Endometrium (tissue), 2 donors: ENCODE results near the gene UBXN2A.

ENCODE experiments used
- FAIRE-seq: peaks from 2 replicates; lab custom pipeline; 2012; peaks lifted over from hg19 to GRCh38; lab: Jason Lieb, UNC
- donor health status: control.
- donor health status: control.

Gene UBXN2A

GRCh38 chr2:24045511-24046508 lies 105.5 kb downstream of the UBXN2A start:
- FAIRE-seq, result no peak

- no peak for FAIRE-seq
These were observed 106.3 kb downstream of the UBXN2A start for GRCh38 chr2:24046599-24046929.

DNA sequence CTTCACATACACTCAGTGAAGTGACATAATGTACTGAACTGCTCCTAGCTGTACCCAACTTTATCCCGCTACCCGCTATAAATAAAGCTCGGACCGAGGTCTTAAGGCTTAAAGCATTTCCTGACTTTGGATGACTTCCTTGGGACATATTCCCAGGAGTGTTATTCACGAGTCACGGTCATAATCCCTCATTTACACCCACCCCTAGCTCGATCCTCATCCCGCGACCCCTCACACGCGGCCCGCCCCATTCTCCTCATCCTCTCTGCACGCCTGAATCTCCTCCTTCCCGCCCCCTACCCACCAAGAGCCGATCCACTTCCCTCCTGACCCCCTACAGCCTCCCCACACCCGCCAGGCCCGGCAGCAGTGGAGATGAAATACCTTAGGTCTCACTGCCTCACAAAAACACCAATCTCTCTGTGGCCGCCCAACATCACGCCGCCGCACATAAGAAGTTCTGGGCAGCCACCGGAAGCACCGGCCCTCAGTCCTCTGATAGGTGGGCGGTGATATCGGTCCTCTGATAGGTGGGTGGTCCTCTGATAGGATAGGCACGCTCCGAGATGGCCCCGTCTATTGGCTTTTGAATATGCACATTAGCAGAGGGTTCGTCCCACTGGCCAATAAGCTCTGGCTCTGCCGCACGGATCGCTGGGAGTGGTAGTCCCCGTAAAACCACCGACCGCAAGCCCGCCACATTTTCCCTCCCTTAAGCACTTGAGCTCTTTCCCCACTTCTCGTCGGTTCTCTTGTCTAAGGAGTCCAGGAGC lies 106.9 kb downstream of the UBXN2A start, which contains the start of gene WDCP:
Gene WDCP, minus strand, starts transcription at position 462 of the 773 bp plus-strand sequence. CDS start 7,897 bp downstream, outside the sequence.
- peak; percentile 93 for FAIRE-seq

DNA sequence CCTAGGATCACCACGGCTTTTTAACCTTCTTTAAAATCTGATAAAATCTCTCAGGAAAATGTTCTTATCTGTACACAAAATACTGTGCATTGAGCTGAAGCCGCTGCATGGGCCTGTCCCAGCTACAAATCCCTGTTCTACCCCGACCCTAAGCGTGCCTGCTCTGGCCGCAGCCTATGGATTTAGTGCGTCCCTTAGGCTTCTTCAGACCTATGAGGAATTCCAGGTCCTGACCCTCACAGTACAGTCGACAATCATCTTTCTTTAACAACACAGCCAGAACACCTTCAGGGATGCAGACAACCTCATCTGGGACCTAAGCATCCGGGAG lies 107.4 kb downstream of the UBXN2A start:
- no peak for FAIRE-seq

DNA sequence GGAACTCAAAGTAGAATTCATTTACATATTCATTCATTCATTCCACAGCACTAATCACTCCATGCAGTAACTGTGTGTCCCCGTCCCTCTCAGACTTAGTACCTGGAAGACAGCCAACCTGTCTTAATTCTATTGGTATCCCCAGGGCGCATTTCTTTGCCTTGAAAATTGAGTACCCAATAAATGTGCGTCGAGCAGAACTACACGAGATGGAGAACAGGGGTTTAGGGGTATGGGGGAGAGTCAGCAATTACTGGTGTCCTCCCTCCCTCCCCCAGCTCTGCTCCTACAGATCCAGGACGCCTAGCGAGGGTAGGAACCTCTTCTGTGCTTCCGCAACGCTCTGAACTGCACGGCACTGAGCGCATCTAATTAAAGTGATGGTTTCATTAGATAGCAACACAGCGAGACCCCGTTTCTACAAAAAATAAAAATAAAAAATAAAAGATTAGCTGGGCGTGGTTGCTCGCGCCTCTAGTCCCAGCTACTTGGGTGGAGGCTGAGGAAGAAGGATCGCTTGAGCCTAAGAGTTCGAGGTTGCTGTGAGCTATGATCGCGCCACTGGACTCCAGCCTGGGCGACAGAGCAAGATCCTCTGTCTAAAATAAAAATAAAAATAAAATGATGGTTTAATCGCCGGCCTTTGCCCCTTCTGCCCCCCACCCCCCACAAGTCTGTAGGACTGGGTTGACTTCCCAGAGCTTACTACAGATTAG lies 108.7 kb downstream of the UBXN2A start:
- no peak for FAIRE-seq

- no peak for FAIRE-seq
These were observed 109.3 kb downstream of the UBXN2A start, which contains the start of gene FKBP1B for GRCh38 chr2:24049485-24050021. TSS of gene FKBP1B (plus strand) at chr2:24049741. CDS start at chr2:24049850, 109 bp downstream.

- no peak for FAIRE-seq
These were observed 110.0 kb downstream of the UBXN2A start for GRCh38 chr2:24050041-24050979.

GRCh38 chr2:24051833-24052232 lies 111.6 kb downstream of the UBXN2A start:
- no peak for FAIRE-seq

DNA sequence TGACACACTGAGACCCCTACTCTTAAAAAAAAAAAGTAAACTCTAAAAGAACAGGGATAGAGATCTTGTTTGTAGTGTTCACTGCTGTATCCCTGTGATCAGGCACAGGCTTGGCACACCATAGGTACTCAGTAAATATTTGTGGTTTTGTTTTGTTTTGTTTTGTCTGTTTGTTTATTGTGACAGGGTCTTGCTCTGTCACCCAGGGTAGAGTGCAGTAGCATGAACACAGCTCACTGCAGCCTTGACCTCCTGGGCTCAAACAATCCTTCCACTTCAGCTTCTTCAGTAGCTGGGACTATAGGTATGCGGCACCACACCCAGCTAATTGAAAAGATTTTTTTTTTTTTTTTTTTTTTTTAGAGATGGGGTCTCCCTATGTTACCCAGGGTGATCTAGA lies 112.7 kb downstream of the UBXN2A start:
- FAIRE-seq, result no peak
